ENCODE data around the gene NTSR1. TPM values are rescaled to one million over a fixed set of nuclear protein-coding genes. Genes with fewer than 3 reads are reported as not detected.

NTSR1 gene
- total RNA-seq, 4 donors from 2014 or later = 0.76 TPM; not detected in 3

GRCh38 chr20:62702013-62702300, 6.7 kb upstream of the NTSR1 start:
- no peak for TF ChIP-seq CTCF (IDR thresholded peaks at IDR 0.05)
- TF ChIP-seq POLR2A (IDR thresholded peaks at IDR 0.05) = no peak
- H3K4me1 ChIP-seq = peaks cover 0 to 14% (median 0%) of the 10 kb centered on the region in 4 donors
- no peak overlapping the region for H3K27ac ChIP-seq
- no peak for DNase-seq
- H3K36me3 ChIP-seq = no peaks in the 10 kb centered on the region
- H3K27me3 ChIP-seq = no peaks in the 10 kb centered on the region
- no peaks in the 10 kb centered on the region for H3K9me3 ChIP-seq
- H3K4me3 ChIP-seq = no peak overlapping the region

- no peaks in the 10 kb centered on the region for H3K9me3 ChIP-seq
- no peak overlapping the region for H3K4me3 ChIP-seq
- peaks cover 0 to 15% (median 0%) of the 10 kb centered on the region in 4 donors for H3K4me1 ChIP-seq
- no peaks in the 10 kb centered on the region for H3K36me3 ChIP-seq
- no peak for DNase-seq
- TF ChIP-seq POLR2A (IDR thresholded peaks at IDR 0.05) = no peak
- TF ChIP-seq CTCF (IDR thresholded peaks at IDR 0.05) = no peak
- peak overlapping the region in 1 of 4 donors; percentile 7 for H3K27ac ChIP-seq
- H3K27me3 ChIP-seq = peaks cover 0 to 3% of the 10 kb centered on the region in 2 donors
Measured at GRCh38 chr20:62702895-62703852, 5.5 kb upstream of the NTSR1 start.

GRCh38 chr20:62703853-62704228, 4.8 kb upstream of the NTSR1 start:
- peaks cover 0 to 9% of the 10 kb centered on the region in 2 donors for H3K27me3 ChIP-seq
- peak overlapping the region in 1 of 4 donors; percentile 7 for H3K27ac ChIP-seq
- TF ChIP-seq POLR2A (IDR thresholded peaks at IDR 0.05) (no peak), CTCF (IDR thresholded peaks at IDR 0.05) (no peak)
- no peaks in the 10 kb centered on the region for H3K36me3 ChIP-seq
- no peak overlapping the region for H3K4me3 ChIP-seq
- no peak for DNase-seq
- peaks cover 0 to 21% (median 3%) of the 10 kb centered on the region in 4 donors for H3K4me1 ChIP-seq
- no peaks in the 10 kb centered on the region for H3K9me3 ChIP-seq

- Histone ChIP-seq H3K36me3 (no peaks in the 10 kb centered on the region), H3K9me3 (no peaks in the 10 kb centered on the region), H3K27me3 (peaks cover 0 to 14% of the 10 kb centered on the region in 2 donors), H3K27ac (peak overlapping the region in 1 of 4 donors; percentile 7), H3K4me1 (peaks cover 0 to 25% (median 4%) of the 10 kb centered on the region in 4 donors), H3K4me3 (no peak overlapping the region)
- TF ChIP-seq POLR2A (IDR thresholded peaks at IDR 0.05) = no peak
- no peak for TF ChIP-seq CTCF (IDR thresholded peaks at IDR 0.05)
- DNase-seq = peak in 2 of 3 donors; percentile 65 to 71
Measured at GRCh38 chr20:62704341-62704948, 4.2 kb upstream of the NTSR1 start.

GRCh38 chr20:62705627-62706026, 3.0 kb upstream of the NTSR1 start:
- Histone ChIP-seq H3K4me1 (peaks cover 0 to 25% (median 4%) of the 10 kb centered on the region in 4 donors), H3K36me3 (no peaks in the 10 kb centered on the region), H3K27ac (no peak overlapping the region), H3K9me3 (no peaks in the 10 kb centered on the region), H3K27me3 (peaks cover 0 to 25% of the 10 kb centered on the region in 2 donors), H3K4me3 (no peak overlapping the region)
- DNase-seq = no peak
- TF ChIP-seq CTCF (IDR thresholded peaks at IDR 0.05) (no peak), POLR2A (IDR thresholded peaks at IDR 0.05) (no peak)

Data from Peyer's patch (tissue), 4 donors.